NCI-H2171 treated with DMSO at 0.1 percent for 48 hours (cell line): ENCODE results near the gene NFATC3.
"Not testable (repeated sequence)": the region's sequence is repeated elsewhere in the genome, so short reads cannot be mapped to it uniquely, and the experiment has no call there.

Source experiments
- DNase-seq: peaks from one replicate; lab custom pipeline; 2025; lab: John Stamatoyannopoulos, UW

The NFATC3 gene

GRCh38 chr16:68090130-68090529 lies 5.0 kb downstream of the NFATC3 start:
- no peak for DNase-seq

GRCh38 chr16:68090533-68090932 lies 5.4 kb downstream of the NFATC3 start:
- DNase-seq: no peak

GRCh38 chr16:68091380-68092261 lies 6.5 kb downstream of the NFATC3 start:
- peak; percentile 94 for DNase-seq

- DNase-seq: not testable (repeated sequence)
These were observed 7.1 kb downstream of the NFATC3 start for GRCh38 chr16:68092275-68092674.

- peak; percentile 10 for DNase-seq
These were observed 8.8 kb downstream of the NFATC3 start for GRCh38 chr16:68093816-68094613.

GRCh38 chr16:68094614-68094934 lies 9.4 kb downstream of the NFATC3 start:
- no peak for DNase-seq

GRCh38 chr16:68096491-68096890 lies 11.3 kb downstream of the NFATC3 start:
- DNase-seq: no peak

GRCh38 chr16:68097088-68097487 lies 11.9 kb downstream of the NFATC3 start:
- DNase-seq: no peak

GRCh38 chr16:68097895-68098294 lies 12.7 kb downstream of the NFATC3 start:
- DNase-seq: no peak

- DNase-seq: no peak
These were observed 15.3 kb downstream of the NFATC3 start for GRCh38 chr16:68100488-68100887.

- DNase-seq: no peak
These were observed 20.4 kb downstream of the NFATC3 start for GRCh38 chr16:68105611-68106010.

GRCh38 chr16:68107230-68107928 lies 22.2 kb downstream of the NFATC3 start:
- DNase-seq: not testable (repeated sequence)

GRCh38 chr16:68109156-68109555 lies 24.0 kb downstream of the NFATC3 start:
- DNase-seq: not testable (repeated sequence)

GRCh38 chr16:68110611-68111010 lies 25.4 kb downstream of the NFATC3 start:
- not testable (repeated sequence) for DNase-seq

GRCh38 chr16:68111379-68111778 lies 26.2 kb downstream of the NFATC3 start:
- DNase-seq: no peak

- DNase-seq: no peak
These were observed 28.0 kb downstream of the NFATC3 start for GRCh38 chr16:68113059-68113761.

- no peak for DNase-seq
These were observed 28.6 kb downstream of the NFATC3 start for GRCh38 chr16:68113765-68114240.

GRCh38 chr16:68114939-68115338 lies 29.8 kb downstream of the NFATC3 start:
- not testable (repeated sequence) for DNase-seq

GRCh38 chr16:68115851-68116250 lies 30.7 kb downstream of the NFATC3 start:
- DNase-seq: no peak

- no peak for DNase-seq
These were observed 31.2 kb downstream of the NFATC3 start for GRCh38 chr16:68116256-68116867.

GRCh38 chr16:68117884-68118283 lies 32.7 kb downstream of the NFATC3 start:
- no peak for DNase-seq
